ENCODE measurements around the gene MAD1L1. TPM values are rescaled to one million over a fixed set of nuclear protein-coding genes. Genes with fewer than 3 reads are reported as not detected.

The MAD1L1 gene
- polyA plus RNA-seq, 6 donors from 2014 or later, result 109 to 209 (median 158) TPM

GRCh38 chr7:2090526-2091520 lies 141.9 kb downstream of the MAD1L1 start:
- Mint-ChIP-seq H3K9me3 (no peaks in the 10 kb centered on the region), H3K4me3 (no peak overlapping the region), H3K36me3 (peaks cover 4 to 7% of the 10 kb centered on the region in 2 donors), H3K4me1 (peaks cover 23 to 41% (median 36%) of the 10 kb centered on the region in 3 donors), H3K27ac (peak overlapping the region in 2 of 6 donors; percentile 66 to 73), H3K27me3 (no peaks in the 10 kb centered on the region)
- ATAC-seq (ENCODE audit: low read depth in 2 of 2), result no peak
- no peak for DNase-seq

- Mint-ChIP-seq H3K4me3 (no peak overlapping the region), H3K4me1 (peaks cover 27 to 33% (median 31%) of the 10 kb centered on the region in 3 donors), H3K27ac (peak overlapping the region in 1 of 6 donors; percentile 74), H3K27me3 (no peaks in the 10 kb centered on the region), H3K9me3 (no peaks in the 10 kb centered on the region), H3K36me3 (peaks cover 4 to 14% of the 10 kb centered on the region in 2 donors)
- DNase-seq (no peak), ATAC-seq (ENCODE audit: low read depth in 2 of 2) (no peak)
These were observed 143.9 kb downstream of the MAD1L1 start for GRCh38 chr7:2088801-2089200.

GRCh38 chr7:2087744-2088143 lies 145.0 kb downstream of the MAD1L1 start:
- H3K27ac Mint-ChIP-seq, result peak overlapping the region in 2 of 6 donors; percentile 6 to 81
- no peaks in the 10 kb centered on the region for H3K27me3 Mint-ChIP-seq
- DNase-seq, result no peak

GRCh38 chr7:2086229-2086628 lies 146.5 kb downstream of the MAD1L1 start:
- H3K27ac Mint-ChIP-seq, result peak overlapping the region in 1 of 6 donors; percentile 83
- H3K27me3 Mint-ChIP-seq, result no peaks in the 10 kb centered on the region
- DNase-seq, result no peak
- no peak overlapping the region for H3K4me3 Mint-ChIP-seq
- no peak for ATAC-seq (ENCODE audit: low read depth in 2 of 2)
- H3K36me3 Mint-ChIP-seq, result peaks cover 0 to 15% of the 10 kb centered on the region in 2 donors
- no peaks in the 10 kb centered on the region for H3K9me3 Mint-ChIP-seq
- peaks cover 22 to 32% (median 29%) of the 10 kb centered on the region in 3 donors for H3K4me1 Mint-ChIP-seq

More at GRCh38 chr7:2087744-2088143, 145.0 kb downstream of the MAD1L1 start:
- Mint-ChIP-seq H3K4me1 (peaks cover 22 to 33% (median 26%) of the 10 kb centered on the region in 3 donors), H3K9me3 (no peaks in the 10 kb centered on the region), H3K36me3 (peaks cover 0 to 14% of the 10 kb centered on the region in 2 donors), H3K4me3 (peak overlapping the region in 2 of 8 donors; percentile 22 to 63)
- peak; percentile 69 to 71 for ATAC-seq (ENCODE audit: low read depth in 2 of 2)

GRCh38 chr7:2085804-2086203 lies 146.9 kb downstream of the MAD1L1 start:
- no peak overlapping the region for H3K4me3 Mint-ChIP-seq
- DNase-seq, result no peak
- H3K4me1 Mint-ChIP-seq, result peaks cover 24 to 33% (median 29%) of the 10 kb centered on the region in 3 donors
- no peaks in the 10 kb centered on the region for H3K9me3 Mint-ChIP-seq
- peak overlapping the region in 1 of 6 donors; percentile 83 for H3K27ac Mint-ChIP-seq
- peaks cover 0 to 15% of the 10 kb centered on the region in 2 donors for H3K36me3 Mint-ChIP-seq
- H3K27me3 Mint-ChIP-seq, result no peaks in the 10 kb centered on the region
- no peak for ATAC-seq (ENCODE audit: low read depth in 2 of 2)

GRCh38 chr7:2084781-2085505 lies 147.8 kb downstream of the MAD1L1 start:
- Mint-ChIP-seq H3K27me3 (no peaks in the 10 kb centered on the region), H3K4me3 (peak overlapping the region in 1 of 8 donors; percentile 42), H3K9me3 (no peaks in the 10 kb centered on the region), H3K36me3 (peaks cover 0 to 15% of the 10 kb centered on the region in 2 donors), H3K27ac (peak overlapping the region in 1 of 6 donors; percentile 1), H3K4me1 (peaks cover 27 to 37% (median 29%) of the 10 kb centered on the region in 3 donors)
- ATAC-seq (ENCODE audit: low read depth in 2 of 2) (no peak), DNase-seq (no peak)

GRCh38 chr7:2084331-2084730 lies 148.4 kb downstream of the MAD1L1 start:
- H3K27ac Mint-ChIP-seq, result no peak overlapping the region
- peaks cover 0 to 15% of the 10 kb centered on the region in 2 donors for H3K36me3 Mint-ChIP-seq
- H3K27me3 Mint-ChIP-seq, result no peaks in the 10 kb centered on the region
- H3K9me3 Mint-ChIP-seq, result no peaks in the 10 kb centered on the region
- peak overlapping the region in 1 of 8 donors; percentile 42 for H3K4me3 Mint-ChIP-seq
- ATAC-seq (ENCODE audit: low read depth in 2 of 2) (no peak), DNase-seq (no peak)
- H3K4me1 Mint-ChIP-seq, result peaks cover 33 to 43% (median 35%) of the 10 kb centered on the region in 3 donors

- H3K36me3 Mint-ChIP-seq, result peaks cover 0 to 15% of the 10 kb centered on the region in 2 donors
- H3K27ac Mint-ChIP-seq, result peak overlapping the region in 1 of 6 donors; percentile 15
- no peaks in the 10 kb centered on the region for H3K9me3 Mint-ChIP-seq
- no peak for DNase-seq
- H3K4me3 Mint-ChIP-seq, result no peak overlapping the region
- no peak for ATAC-seq (ENCODE audit: low read depth in 2 of 2)
- no peaks in the 10 kb centered on the region for H3K27me3 Mint-ChIP-seq
- peaks cover 30 to 43% (median 35%) of the 10 kb centered on the region in 3 donors for H3K4me1 Mint-ChIP-seq
These were observed 149.4 kb downstream of the MAD1L1 start for GRCh38 chr7:2083362-2083761.

- H3K27ac Mint-ChIP-seq, result peak overlapping the region in 2 of 6 donors; percentile 29 to 96
- peak overlapping the region in 1 of 8 donors; percentile 26 for H3K4me3 Mint-ChIP-seq
These were observed 150.4 kb downstream of the MAD1L1 start for GRCh38 chr7:2082139-2082998.

GRCh38 chr7:2081526-2082135 lies 151.1 kb downstream of the MAD1L1 start:
- Mint-ChIP-seq H3K4me1 (peaks cover 15 to 29% (median 25%) of the 10 kb centered on the region in 3 donors), H3K9me3 (no peaks in the 10 kb centered on the region), H3K36me3 (peaks cover 0 to 15% of the 10 kb centered on the region in 2 donors), H3K27me3 (no peaks in the 10 kb centered on the region), H3K4me3 (no peak overlapping the region), H3K27ac (peak overlapping the region in 4 of 6 donors; percentile 49 to 73 (median 65))
- no peak for DNase-seq
- no peak for ATAC-seq (ENCODE audit: low read depth in 2 of 2)

More at GRCh38 chr7:2082139-2082998, 150.4 kb downstream of the MAD1L1 start:
- DNase-seq (no peak), ATAC-seq (ENCODE audit: low read depth in 2 of 2) (no peak)
- Mint-ChIP-seq H3K36me3 (peaks cover 0 to 15% of the 10 kb centered on the region in 2 donors), H3K27me3 (no peaks in the 10 kb centered on the region), H3K9me3 (no peaks in the 10 kb centered on the region), H3K4me1 (peaks cover 20 to 35% (median 29%) of the 10 kb centered on the region in 3 donors)

- no peaks in the 10 kb centered on the region for H3K27me3 Mint-ChIP-seq
- H3K9me3 Mint-ChIP-seq, result no peaks in the 10 kb centered on the region
- H3K27ac Mint-ChIP-seq, result peak overlapping the region in 2 of 6 donors; percentile 15 to 73
- H3K36me3 Mint-ChIP-seq, result peaks cover 0 to 15% of the 10 kb centered on the region in 2 donors
- peaks cover 12 to 29% (median 23%) of the 10 kb centered on the region in 3 donors for H3K4me1 Mint-ChIP-seq
- ATAC-seq (ENCODE audit: low read depth in 2 of 2) (no peak), DNase-seq (no peak)
- peak overlapping the region in 1 of 8 donors; percentile 1 for H3K4me3 Mint-ChIP-seq
These were observed 152.3 kb downstream of the MAD1L1 start for GRCh38 chr7:2080477-2080876.

- DNase-seq (no peak), ATAC-seq (ENCODE audit: low read depth in 2 of 2) (peak in 1 of 2 donors; percentile 4)
- Mint-ChIP-seq H3K9me3 (no peaks in the 10 kb centered on the region), H3K4me1 (peaks cover 12 to 28% (median 20%) of the 10 kb centered on the region in 3 donors), H3K27me3 (no peaks in the 10 kb centered on the region), H3K36me3 (peaks cover 0 to 12% of the 10 kb centered on the region in 2 donors), H3K27ac (peak overlapping the region in 4 of 6 donors; percentile 76 to 95 (median 82)), H3K4me3 (peak overlapping the region in 5 of 8 donors; percentile 37 to 74 (median 59))
These were observed 152.7 kb downstream of the MAD1L1 start for GRCh38 chr7:2080060-2080387.

Data from naive B cell (primary cell).